ENCODE data around the gene ANGPTL8.
A peak's percentile ranks its signal among the peaks of the same experiment; 100 is the strongest.

- TF ChIP-seq CBX1 (IDR thresholded peaks at IDR 0.05; ENCODE audit: low read depth) (no peak), ZNF444 (CRISPR knock-in tag; IDR thresholded peaks at IDR 0.05) (no peak), CTCF (IDR thresholded peaks at IDR 0.05 in 2 of 3, conservative IDR thresholded peaks at IDR 0.05 in 1 of 3; ENCODE audit: insufficient read depth in 2 of 3, low read depth in 1 of 3, low read length in 3 of 3) (peak; percentile 47 to 56 (median 52); a peak in 5 of 6 replicates), RNF2 (IDR thresholded peaks at IDR 0.05) (no peak), HMGXB4 (CRISPR knock-in tag; IDR thresholded peaks at IDR 0.05) (no peak), OTX1 (CRISPR knock-in tag; IDR thresholded peaks at IDR 0.05) (no peak), SIRT6 (IDR thresholded peaks at IDR 0.05; ENCODE audit: low read depth, low read length) (no peak)
Measured at GRCh38 chr19:11261971-11262839, 22.8 kb downstream of the ANGPTL8 start, which contains the start of gene DOCK6.

All from K562 (cell line).